HG02852 (cell line): Measurements from ENCODE around the gene RGS14.
A peak's percentile ranks its signal among the peaks of the same experiment; 100 is the strongest.
"Not testable (repeated sequence)": the region's sequence is repeated elsewhere in the genome, so short reads cannot be mapped to it uniquely, and the experiment has no call there.

Source experiments
- ATAC-seq: cut with Tn5 transposase; IDR thresholded peaks from one replicate; pipeline ENCODE4 v1.9.1; 2021; ENCODE audit warnings: mild to moderate bottlenecking, moderate library complexity; ENCODE audit not compliant: unreplicated experiment

Gene RGS14

DNA sequence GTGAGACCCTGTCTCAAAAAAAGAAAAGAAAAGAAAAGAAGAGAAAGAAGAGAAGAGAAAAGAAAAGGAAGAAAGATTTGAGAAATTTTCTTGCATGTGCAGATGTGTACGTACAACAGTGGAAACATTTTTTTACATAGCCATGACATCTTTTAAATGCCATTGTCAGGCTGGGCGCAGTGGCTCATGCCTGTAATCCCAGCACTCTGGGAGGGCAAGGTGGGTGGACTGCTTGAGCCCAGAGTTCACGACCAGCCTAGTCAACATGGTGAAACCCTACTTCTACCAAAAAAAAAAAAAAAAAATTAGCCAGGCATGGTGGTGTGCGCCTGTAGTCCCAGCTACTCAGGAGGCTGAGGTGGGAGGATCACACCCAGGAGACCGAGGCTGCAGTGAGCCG is 12.8 kb upstream of the RGS14 start:
- ATAC-seq: no peak

GRCh38 chr5:177346820-177347219 is 10.9 kb upstream of the RGS14 start:
- no peak for ATAC-seq

GRCh38 chr5:177347699-177348098 is 10.0 kb upstream of the RGS14 start:
- no peak for ATAC-seq

DNA sequence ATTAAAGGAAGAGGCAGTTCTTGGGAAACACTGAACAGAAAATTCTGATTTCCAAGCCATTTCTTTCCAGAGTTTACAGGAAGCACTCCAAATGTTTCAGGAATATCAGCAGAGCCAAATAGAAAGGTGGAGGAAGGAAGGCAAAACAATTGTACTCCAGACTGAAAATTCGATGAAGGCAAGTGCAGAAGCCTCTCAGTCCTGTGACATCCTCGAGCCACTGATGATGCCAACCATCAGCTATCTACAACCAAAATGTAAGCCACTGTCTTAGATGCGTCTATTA is 8.4 kb upstream of the RGS14 start:
- ATAC-seq: no peak

DNA sequence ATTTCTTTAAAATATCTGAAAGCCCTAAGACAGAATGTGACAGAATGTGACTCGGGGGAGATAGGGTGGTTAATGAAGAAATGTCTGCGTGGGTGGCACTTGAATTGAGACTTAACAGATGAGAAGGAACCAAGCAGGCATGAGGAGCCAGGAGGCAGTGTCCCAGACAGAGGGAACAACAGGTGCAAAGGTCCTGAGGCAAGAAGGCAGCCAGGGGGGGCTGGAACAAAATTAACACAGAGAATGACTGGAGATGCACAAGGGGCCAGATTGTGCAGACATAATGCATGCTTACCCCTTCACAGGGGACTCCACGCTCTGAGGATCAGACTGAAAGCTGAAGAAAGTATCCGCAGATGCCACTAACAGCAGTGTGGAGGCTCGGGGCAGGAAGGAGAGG is 8.0 kb upstream of the RGS14 start:
- ATAC-seq: no peak

GRCh38 chr5:177350776-177351391 is 6.8 kb upstream of the RGS14 start:
- no peak for ATAC-seq

DNA sequence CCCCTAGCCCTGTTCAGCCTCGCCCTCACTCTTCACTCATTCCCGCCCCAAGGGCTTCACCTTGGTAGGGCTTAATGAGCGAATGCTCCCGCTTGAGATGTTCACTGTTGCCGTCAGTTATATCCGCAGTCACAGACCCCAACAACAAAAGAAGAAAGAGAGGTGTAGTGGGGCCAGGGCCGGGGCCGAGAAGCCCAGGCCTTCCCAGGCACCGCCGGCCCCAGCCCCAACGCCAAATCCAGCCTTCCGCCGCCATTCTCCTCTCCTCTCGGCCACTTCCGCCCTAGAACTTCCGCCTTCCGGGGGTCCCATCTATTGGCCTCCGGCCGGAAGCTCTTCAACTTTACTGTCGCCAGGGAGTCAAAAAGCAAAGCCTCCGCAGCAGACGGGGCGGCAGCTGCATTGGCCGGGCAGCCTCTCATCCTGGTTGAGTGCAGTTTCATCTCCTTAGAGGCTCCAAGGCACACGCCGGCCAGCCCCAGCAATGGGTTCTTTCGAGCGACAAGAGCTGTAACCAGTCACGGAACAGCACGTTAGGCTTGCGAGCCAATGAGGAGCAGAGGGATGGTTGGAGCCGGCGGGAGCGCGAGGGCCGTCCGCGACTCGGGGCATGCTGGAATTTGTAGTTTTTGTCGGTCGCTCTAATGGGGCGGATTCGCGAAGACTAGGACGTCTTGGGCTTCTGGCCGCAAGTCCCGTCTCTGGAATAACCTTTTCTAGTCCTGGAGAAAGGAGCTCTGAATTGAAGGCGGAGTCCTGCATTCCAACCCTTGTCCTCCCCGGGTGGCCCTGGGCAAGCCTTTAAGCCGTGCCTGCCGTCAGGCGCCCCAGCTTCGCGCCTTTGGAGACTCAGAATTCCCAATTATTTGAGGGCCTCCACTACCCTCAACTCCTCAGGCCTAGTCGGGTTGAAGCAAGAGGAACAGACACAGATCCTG is 6.1 kb upstream of the RGS14 start, which contains the start of gene LMAN2:
LMAN2 (minus strand) TSS at position 277 of the 938 bp plus-strand sequence; CDS start at position 256, 21 bp downstream.
- ATAC-seq: peak; percentile 91

GRCh38 chr5:177353093-177353492 is 4.6 kb upstream of the RGS14 start:
- no peak for ATAC-seq

DNA sequence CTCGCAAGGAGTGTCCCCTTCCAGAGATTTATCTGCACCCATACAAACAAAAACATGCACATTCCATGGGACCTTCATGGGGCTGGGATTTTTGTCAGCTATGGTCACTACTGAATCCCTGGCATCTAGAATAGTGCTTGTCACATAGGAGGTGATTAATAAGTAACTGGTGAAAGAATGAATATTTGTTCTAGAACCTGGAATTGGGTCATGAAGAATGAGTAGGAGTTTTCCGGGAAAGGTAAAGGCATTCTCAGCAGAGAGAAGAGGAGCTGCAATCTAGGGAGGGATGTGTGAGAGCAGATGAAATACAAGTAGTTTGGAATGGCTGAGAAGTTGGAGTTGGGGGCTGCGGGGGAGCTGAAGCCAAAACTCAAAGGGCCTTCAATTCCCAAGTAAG is 3.5 kb upstream of the RGS14 start:
- ATAC-seq: no peak

- ATAC-seq: no peak
These were observed 3.0 kb upstream of the RGS14 start for GRCh38 chr5:177354711-177355110.

GRCh38 chr5:177355162-177355867 is 2.4 kb upstream of the RGS14 start:
- ATAC-seq: no peak

- ATAC-seq: no peak
These were observed 1.9 kb upstream of the RGS14 start for GRCh38 chr5:177355868-177356168.

DNA sequence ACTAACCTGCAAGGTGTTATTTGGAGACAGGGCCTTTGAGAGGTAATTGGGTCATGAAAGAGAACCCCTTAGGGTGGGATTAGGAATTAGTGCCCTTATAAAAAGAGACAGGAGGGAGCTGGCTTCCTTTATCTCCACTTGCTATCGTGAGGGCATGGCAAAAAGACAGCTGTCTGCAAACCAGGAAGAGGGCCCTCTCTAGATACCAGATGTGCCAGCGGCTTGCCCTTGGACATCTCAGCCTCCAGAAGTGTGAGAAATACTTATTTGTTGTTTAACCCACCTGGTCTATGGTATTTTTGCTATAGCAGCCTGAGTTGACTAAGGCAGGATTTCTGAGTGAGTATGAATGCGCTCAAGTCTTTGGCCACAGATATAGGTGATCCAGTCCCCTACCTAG is 978 bp upstream of the RGS14 start:
- ATAC-seq: no peak

GRCh38 chr5:177357146-177357458 is 622 bp upstream of the RGS14 start:
- ATAC-seq: no peak

- no peak for ATAC-seq
These were observed 671 bp downstream of the RGS14 start for GRCh38 chr5:177358370-177358819.

DNA sequence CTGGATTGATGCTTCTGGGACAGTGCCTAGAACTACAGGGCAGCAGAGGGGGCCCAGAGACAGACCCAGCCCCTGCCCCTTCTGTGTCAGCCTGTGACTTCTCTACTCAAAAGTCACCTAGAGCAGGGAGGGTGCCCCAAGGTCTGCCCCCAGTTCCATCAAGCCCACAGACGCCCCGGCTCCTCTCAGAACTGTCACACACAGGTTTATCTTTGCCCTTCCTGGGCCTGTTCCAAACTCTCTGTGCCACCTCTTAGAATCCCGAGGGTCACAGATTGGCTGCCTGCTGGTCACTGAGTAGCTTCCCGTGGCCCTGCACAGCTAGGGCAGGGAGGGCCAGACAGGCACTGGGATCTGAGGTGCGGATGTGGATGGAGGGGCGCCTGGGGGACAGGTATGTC is 1.7 kb downstream of the RGS14 start:
- no peak for ATAC-seq

DNA sequence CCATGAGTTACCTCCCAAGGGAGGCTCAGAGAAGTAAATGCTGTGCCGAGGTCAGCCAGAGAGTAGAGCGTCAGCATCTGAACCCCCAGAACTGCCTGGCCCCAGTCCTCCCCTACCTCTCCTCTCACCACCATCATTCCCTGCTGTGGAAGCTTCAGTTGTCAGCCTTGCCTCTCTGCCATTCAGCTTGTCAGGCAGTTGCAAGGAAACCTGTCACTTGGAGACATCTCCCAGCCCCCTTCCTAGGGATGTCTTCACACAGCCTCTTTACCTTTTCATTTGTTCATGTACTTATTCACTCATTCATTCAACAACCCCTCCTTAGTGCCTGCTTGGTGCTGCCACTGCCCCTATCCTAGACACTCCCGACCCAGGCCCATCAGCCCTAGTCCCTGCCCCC is 2.1 kb downstream of the RGS14 start:
- no peak for ATAC-seq

DNA sequence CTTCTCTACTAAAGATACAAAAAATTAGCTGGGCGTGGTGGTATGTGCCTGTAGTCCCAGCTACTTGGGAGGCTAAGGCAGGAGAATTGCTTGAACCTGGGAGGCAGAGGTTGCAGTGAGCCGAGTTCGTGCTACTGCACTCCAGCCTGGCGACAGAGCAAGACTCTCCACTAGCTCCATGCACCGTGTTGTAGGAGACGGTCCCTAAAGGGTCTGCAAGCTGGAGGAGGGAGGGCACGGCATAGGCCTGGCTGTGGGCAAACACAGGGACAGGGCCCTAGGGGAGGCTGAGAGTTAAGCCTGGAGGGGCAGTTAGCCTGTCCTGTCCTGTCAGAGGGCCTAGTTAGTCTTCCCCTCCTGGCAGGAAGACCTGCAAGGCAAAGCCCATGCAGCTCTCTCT is 3.0 kb downstream of the RGS14 start:
- ATAC-seq: not testable (repeated sequence)

GRCh38 chr5:177361418-177362291 is 3.9 kb downstream of the RGS14 start:
- ATAC-seq: no peak

DNA sequence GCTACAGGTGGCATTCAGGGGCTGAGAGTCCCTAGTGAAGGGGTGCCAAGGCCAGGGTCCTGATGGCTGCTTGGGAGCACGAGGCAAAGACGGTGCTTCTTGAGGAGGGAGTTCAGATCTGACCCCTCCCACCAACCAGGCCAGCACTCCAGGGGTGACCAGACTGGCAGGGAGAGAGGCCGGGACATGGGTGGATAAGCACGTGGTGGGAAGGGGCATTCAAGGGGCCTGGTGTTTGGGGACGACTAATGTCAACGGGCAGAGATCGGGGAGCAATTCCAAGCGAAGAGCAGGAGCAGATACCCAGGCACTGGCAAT is 4.5 kb downstream of the RGS14 start:
- ATAC-seq: no peak
